Lung (tissue), 12 donors: ENCODE results near the gene UBALD2. TPM values are rescaled to one million over a fixed set of nuclear protein-coding genes. Genes with fewer than 3 reads are reported as not detected.

Experiments used
- ATAC-seq: fragments of 200-7000 bp; cut with Tn5 transposase; one replicate; pipeline ENCODE4 v1.9.1; 2020; ENCODE audit warnings: moderate number of reproducible peaks; ENCODE audit not compliant: insufficient read depth, low FRiP score
- DNase-seq, 3 donors: peaks; one replicate each; pipeline ENCODE4 v3.0.0-alpha.2; 2013 to 2017
- H3K27ac ChIP-seq, 2 donors: one replicate each; pipeline ENCODE4 v1.5.1; 2013; ENCODE audit warnings: mild to moderate bottlenecking in 2 of 2, moderate library complexity in 2 of 2, control low read depth in 1 of 2, inconsistent platforms in 1 of 2, low read depth in 1 of 2, low read length in 1 of 2
- H3K27me3 ChIP-seq, 3 donors: one replicate each; pipeline ENCODE4 v1.5.1; 2013; ENCODE audit warnings: low read length in 2 of 3; ENCODE audit not compliant: control insufficient read depth in 3 of 3, insufficient read depth in 3 of 3
- H3K36me3 ChIP-seq, 4 donors: one replicate each; pipeline ENCODE4 v1.5.1; 2013; ENCODE audit warnings: low read length in 4 of 4, mild to moderate bottlenecking in 1 of 4, moderate library complexity in 1 of 4; ENCODE audit not compliant: control insufficient read depth in 4 of 4, insufficient read depth in 4 of 4
- H3K4me1 ChIP-seq, 5 donors: one replicate each; pipeline ENCODE4 v1.5.1; 2013; ENCODE audit warnings: low read length in 5 of 5, mild to moderate bottlenecking in 2 of 5, moderate library complexity in 1 of 5; ENCODE audit not compliant: control insufficient read depth in 5 of 5, insufficient read depth in 5 of 5
- H3K4me3 ChIP-seq: one replicate; pipeline ENCODE4 v1.5.1; 2013; ENCODE audit warnings: mild to moderate bottlenecking, control low read depth, moderate library complexity
- H3K9ac ChIP-seq, 2 donors: one replicate each; pipeline ENCODE4 v1.5.1; 2013; ENCODE audit warnings: low read length in 2 of 2, control low read depth in 1 of 2; ENCODE audit not compliant: insufficient read depth in 1 of 2
- H3K9me3 ChIP-seq, 4 donors: one replicate each; pipeline ENCODE4 v1.5.1; 2013; ENCODE audit warnings: low read length in 3 of 4, mild to moderate bottlenecking in 1 of 4, moderate library complexity in 1 of 4; ENCODE audit not compliant: control insufficient read depth in 4 of 4, insufficient read depth in 3 of 4
- WGBS, 2 donors: extraction: QIAGEN DNeasy Blood & Tissue Kit; methylation state at CpG; one replicate each; pipeline ENCODE4 v1.1.7; 2013; 5-methylcytosine and 5-hydroxymethylcytosine counted together
- polyA plus RNA-seq, 2 donors: library from polyadenylated mRNA; stranded (reverse); fragments of 200-250 nt; gene quantifications; one replicate each; pipeline ENCODE4 v1.2.1, GENCODE V29; 2013
- total RNA-seq, 2 donors: library from RNA; depleted of rRNA in 1 of 2; stranded (reverse); fragments of >200 nt in 1 of 2; gene quantifications; one replicate each; pipeline ENCODE4 v1.2.1, GENCODE V29; 2014 to 2021
- TF ChIP-seq, protein P1 (sequence below): IDR thresholded peaks from 2 replicates; pipeline ENCODE4 v1.5.1; 2012; ENCODE audit warnings: mild to moderate bottlenecking; ENCODE audit errors: control extremely low read depth, extremely low read depth
- donor health status: control.
- donor health status: control.
- donor health status: Bipolar disorder and iron deficiency.
- donor health status: healthy.
- donor health status: DM: yes; HTN: yes; CAD: no.

UBALD2 gene
- total and polyA plus RNA-seq, 4 donors, result 11.6 to 64.0 (median 58.5) TPM

DNA sequence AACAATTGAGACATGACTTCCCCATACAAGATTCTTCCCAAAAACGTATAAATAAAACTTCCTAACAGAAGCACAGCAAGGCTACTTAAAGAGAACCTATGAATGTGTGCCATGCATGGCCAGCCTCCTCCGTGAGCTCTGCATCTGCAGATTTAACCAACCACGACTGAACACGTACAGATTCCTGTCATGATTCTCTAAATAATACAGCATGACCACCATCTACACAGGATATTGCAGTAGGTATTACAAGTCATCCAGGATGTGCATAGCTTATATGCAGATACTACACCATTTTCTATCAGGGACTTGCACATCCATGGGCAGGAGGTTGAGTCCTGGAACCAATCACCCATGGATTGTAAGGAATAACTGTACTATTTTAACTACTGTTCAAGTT is 44.3 kb downstream of the UBALD2 start:
- H3K4me3 ChIP-seq, result no peak overlapping the region
- no peaks in the 10 kb centered on the region for H3K9me3 ChIP-seq
- no peak overlapping the region for H3K27ac ChIP-seq
- DNase-seq (no peak), ATAC-seq (no peak)
- no peak overlapping the region for H3K9ac ChIP-seq
- H3K27me3 ChIP-seq, result no peaks in the 10 kb centered on the region
- peaks cover 16 to 24% (median 21%) of the 10 kb centered on the region in 4 donors for H3K36me3 ChIP-seq
- peaks cover 0 to 4% (median 0%) of the 10 kb centered on the region in 5 donors for H3K4me1 ChIP-seq
- WGBS, 2 donors, result 55 to 81% methylated on average over 4 of the region's 4 CpGs
- TF ChIP-seq, protein P1, sequence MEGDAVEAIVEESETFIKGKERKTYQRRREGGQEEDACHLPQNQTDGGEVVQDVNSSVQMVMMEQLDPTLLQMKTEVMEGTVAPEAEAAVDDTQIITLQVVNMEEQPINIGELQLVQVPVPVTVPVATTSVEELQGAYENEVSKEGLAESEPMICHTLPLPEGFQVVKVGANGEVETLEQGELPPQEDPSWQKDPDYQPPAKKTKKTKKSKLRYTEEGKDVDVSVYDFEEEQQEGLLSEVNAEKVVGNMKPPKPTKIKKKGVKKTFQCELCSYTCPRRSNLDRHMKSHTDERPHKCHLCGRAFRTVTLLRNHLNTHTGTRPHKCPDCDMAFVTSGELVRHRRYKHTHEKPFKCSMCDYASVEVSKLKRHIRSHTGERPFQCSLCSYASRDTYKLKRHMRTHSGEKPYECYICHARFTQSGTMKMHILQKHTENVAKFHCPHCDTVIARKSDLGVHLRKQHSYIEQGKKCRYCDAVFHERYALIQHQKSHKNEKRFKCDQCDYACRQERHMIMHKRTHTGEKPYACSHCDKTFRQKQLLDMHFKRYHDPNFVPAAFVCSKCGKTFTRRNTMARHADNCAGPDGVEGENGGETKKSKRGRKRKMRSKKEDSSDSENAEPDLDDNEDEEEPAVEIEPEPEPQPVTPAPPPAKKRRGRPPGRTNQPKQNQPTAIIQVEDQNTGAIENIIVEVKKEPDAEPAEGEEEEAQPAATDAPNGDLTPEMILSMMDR, result no peak

DNA sequence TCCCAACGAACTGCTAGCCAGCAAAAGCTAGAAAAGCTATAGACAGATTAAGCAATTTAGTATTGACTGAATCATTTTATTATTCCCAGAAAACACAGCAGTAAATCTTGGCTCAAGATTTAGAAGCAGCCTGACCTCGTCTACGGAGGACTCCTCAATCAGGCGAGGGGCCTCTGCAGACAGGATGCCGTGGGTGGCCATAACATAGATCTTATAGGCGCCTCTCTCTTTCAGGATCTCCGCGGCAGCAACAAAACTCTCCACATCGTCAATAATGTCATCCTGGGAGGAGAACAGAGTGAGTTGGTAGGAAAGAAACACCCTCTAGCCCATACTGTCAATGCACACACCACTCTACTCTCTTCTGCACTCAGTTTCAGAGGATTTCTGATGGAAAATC is 47.6 kb downstream of the UBALD2 start:
- 72 to 75% methylated on average over 9 of the region's 9 CpGs for WGBS, 2 donors
- TF ChIP-seq, protein P1, result no peak
- no peak overlapping the region for H3K9ac ChIP-seq
- H3K9me3 ChIP-seq, result no peaks in the 10 kb centered on the region
- ATAC-seq, result no peak
- no peak overlapping the region for H3K4me3 ChIP-seq
- H3K27ac ChIP-seq, result no peak overlapping the region
- peak in 1 of 3 donors; percentile 24 for DNase-seq
- H3K27me3 ChIP-seq, result no peaks in the 10 kb centered on the region
- H3K36me3 ChIP-seq, result peaks cover 19 to 24% (median 22%) of the 10 kb centered on the region in 4 donors
- peaks cover 0 to 4% (median 0%) of the 10 kb centered on the region in 5 donors for H3K4me1 ChIP-seq

DNA sequence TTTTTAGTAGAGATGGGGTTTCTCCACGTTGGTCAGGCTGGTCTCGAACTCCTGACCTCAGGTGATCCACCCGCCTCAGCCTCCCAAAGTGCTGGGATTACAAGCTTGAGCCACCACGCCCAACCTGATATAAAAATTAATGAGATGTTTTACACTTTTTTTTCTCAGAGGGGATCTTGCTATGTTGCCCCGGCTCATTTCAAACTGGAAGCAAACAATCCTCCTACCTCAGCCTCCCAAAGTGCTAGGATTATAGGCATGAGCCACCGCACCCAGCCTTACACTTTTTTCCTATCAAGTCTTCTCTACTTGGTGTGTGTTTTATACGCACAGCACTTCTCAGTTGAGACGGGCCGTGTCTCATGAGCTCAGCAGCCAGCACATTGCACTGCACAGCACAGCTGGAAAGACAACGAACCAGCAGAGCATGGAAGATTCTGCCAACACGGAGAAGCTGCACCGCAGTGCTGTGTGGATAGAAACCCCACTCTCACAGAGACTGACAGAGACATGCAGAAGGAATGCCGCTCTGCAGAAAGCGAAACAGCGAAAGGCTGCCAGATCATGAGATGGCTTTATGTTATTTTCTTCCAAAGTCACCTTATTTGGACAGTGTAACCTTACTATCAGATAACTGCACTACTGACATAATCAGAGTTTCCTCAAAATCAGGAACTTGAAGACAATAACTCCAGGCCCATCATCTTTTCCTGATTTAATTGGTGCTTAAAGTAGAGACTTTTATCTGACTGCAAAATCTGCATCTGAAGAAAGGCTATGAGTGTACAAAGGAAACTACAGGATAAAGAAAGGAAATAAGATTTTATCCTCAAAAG is 49.5 kb downstream of the UBALD2 start:
- ATAC-seq (no peak), DNase-seq (peak in 1 of 3 donors; percentile 17)
- no peaks in the 10 kb centered on the region for H3K27me3 ChIP-seq
- peaks cover 0 to 5% (median 0%) of the 10 kb centered on the region in 5 donors for H3K4me1 ChIP-seq
- no peak overlapping the region for H3K4me3 ChIP-seq
- WGBS, 2 donors, result 77 to 81% methylated on average over 15 of the region's 15 CpGs
- TF ChIP-seq, protein P1, result no peak
- H3K36me3 ChIP-seq, result peaks cover 19 to 25% (median 23%) of the 10 kb centered on the region in 4 donors
- no peaks in the 10 kb centered on the region for H3K9me3 ChIP-seq
- no peak overlapping the region for H3K9ac ChIP-seq
- H3K27ac ChIP-seq, result peak overlapping the region; percentile 52 to 69
